Activated naive CD4-positive, alpha-beta T cell treated with anti-CD3 and anti-CD28 coated beads for 36 hours (primary cell): ENCODE results near the gene PTGES. TPM values are rescaled to one million over a fixed set of nuclear protein-coding genes. Genes with fewer than 3 reads are reported as not detected.
A peak's percentile ranks its signal among the peaks of the same experiment; 100 is the strongest.
"Not testable (repeated sequence)": the region's sequence is repeated elsewhere in the genome, so short reads cannot be mapped to it uniquely, and the experiment has no call there.

Experiments
- CTCF ChIA-PET: fragments of 350-600 bp; sonication (Branson Sonifier 250); formaldehyde crosslinking; loops from one replicate; lab custom pipeline; 2021; ENCODE audit warnings: antibody characterized with exemption; lab: Charles Lee
- DNase-seq: peaks from one replicate; pipeline ENCODE4 v3.0.0-alpha.2; 2020
- H3K27ac Mint-ChIP-seq: one replicate; pipeline ENCODE4 v1.8.0; 2021; ENCODE audit warnings: mild to moderate bottlenecking, mixed read lengths
- H3K27me3 Mint-ChIP-seq: one replicate; pipeline ENCODE4 v1.8.0; 2021; ENCODE audit warnings: low read depth, mixed read lengths
- H3K36me3 Mint-ChIP-seq: one replicate; pipeline ENCODE4 v1.8.0; 2021; ENCODE audit warnings: low read depth, mixed read lengths
- H3K4me1 Mint-ChIP-seq: one replicate; pipeline ENCODE4 v1.8.0; 2021; ENCODE audit warnings: low read depth, mixed read lengths
- H3K4me3 Mint-ChIP-seq: one replicate; pipeline ENCODE4 v1.8.0; 2021; ENCODE audit warnings: mild to moderate bottlenecking, moderate library complexity, mixed read lengths
- H3K9me3 Mint-ChIP-seq: one replicate; pipeline ENCODE4 v1.8.0; 2021; ENCODE audit warnings: mixed read lengths
- intact Hi-C: fragments of 100-400 bp; cut with micrococcal nuclease; formaldehyde crosslinking; loops from one replicate; pipeline ENCODE4 v1.15.1; 2023
- total RNA-seq, 2 experiments: library from RNA; stranded (reverse); gene quantifications; one replicate each; pipeline ENCODE4 v1.2.3, GENCODE V29; 2021

PTGES gene
- total RNA-seq, 2 experiments from 2014 or later: 0.31 to 0.44 TPM

- H3K4me3 Mint-ChIP-seq: no peak overlapping the region
- CTCF ChIA-PET: interaction anchor here (3.4 to 7.9 kb wide), 2 partner anchors 11 to 41 kb away, joined by 14 to 81 read pairs; no protein-coding TSS in a partner anchor
- H3K27me3 Mint-ChIP-seq: peaks cover 9% of the 10 kb centered on the region
- H3K36me3 Mint-ChIP-seq: no peaks in the 10 kb centered on the region
- no peak for DNase-seq
- H3K4me1 Mint-ChIP-seq: peaks cover 17% of the 10 kb centered on the region
- H3K27ac Mint-ChIP-seq: no peak overlapping the region
- H3K9me3 Mint-ChIP-seq: no peaks in the 10 kb centered on the region
- intact Hi-C loops: no loop called here
Observed at GRCh38 chr9:129779560-129780190, 26.8 kb upstream of the PTGES start.

- H3K4me1 Mint-ChIP-seq: peaks cover 13% of the 10 kb centered on the region
Observed at GRCh38 chr9:129778469-129778868, 25.6 kb upstream of the PTGES start.

GRCh38 chr9:129777769-129778130, 24.9 kb upstream of the PTGES start:
- no peaks in the 10 kb centered on the region for H3K36me3 Mint-ChIP-seq
- H3K9me3 Mint-ChIP-seq: no peaks in the 10 kb centered on the region
- intact Hi-C loops: no loop called here
- H3K27me3 Mint-ChIP-seq: peaks cover 9% of the 10 kb centered on the region
- no peak overlapping the region for H3K4me3 Mint-ChIP-seq
- DNase-seq: no peak
- H3K4me1 Mint-ChIP-seq: peaks cover 13% of the 10 kb centered on the region
- CTCF ChIA-PET: interaction anchor here (0.6 to 1.6 kb wide), 6 partner anchors 16 to 356 kb away, joined by 3 to 17 read pairs (median 4); no protein-coding TSS in a partner anchor
- no peak overlapping the region for H3K27ac Mint-ChIP-seq

More at GRCh38 chr9:129778469-129778868, 25.6 kb upstream of the PTGES start:
- intact Hi-C loops: no loop called here
- H3K4me3 Mint-ChIP-seq: no peak overlapping the region
- no peak for DNase-seq
- no peak overlapping the region for H3K27ac Mint-ChIP-seq
- no peaks in the 10 kb centered on the region for H3K36me3 Mint-ChIP-seq
- CTCF ChIA-PET: interaction anchor here (0.6 to 1.0 kb wide), 4 partner anchors 12 to 136 kb away, joined by 3 to 7 read pairs (median 4); no protein-coding TSS in a partner anchor
- H3K9me3 Mint-ChIP-seq: no peaks in the 10 kb centered on the region
- peaks cover 9% of the 10 kb centered on the region for H3K27me3 Mint-ChIP-seq

- Mint-ChIP-seq H3K4me3 (no peak overlapping the region), H3K27me3 (peaks cover 9% of the 10 kb centered on the region), H3K4me1 (peaks cover 13% of the 10 kb centered on the region), H3K9me3 (no peaks in the 10 kb centered on the region), H3K36me3 (no peaks in the 10 kb centered on the region), H3K27ac (no peak overlapping the region)
- intact Hi-C loops: no loop called here
- CTCF ChIA-PET: interaction anchor here (0.6 to 1.6 kb wide), 6 partner anchors 15 to 357 kb away, joined by 3 to 17 read pairs (median 4); no protein-coding TSS in a partner anchor
- DNase-seq: peak; percentile 92
Observed at GRCh38 chr9:129776938-129777768, 24.3 kb upstream of the PTGES start.

GRCh38 chr9:129776566-129776937, 23.7 kb upstream of the PTGES start:
- Mint-ChIP-seq H3K36me3 (no peaks in the 10 kb centered on the region), H3K9me3 (no peaks in the 10 kb centered on the region), H3K27me3 (peaks cover 9% of the 10 kb centered on the region), H3K4me1 (peaks cover 13% of the 10 kb centered on the region), H3K27ac (no peak overlapping the region), H3K4me3 (no peak overlapping the region)
- CTCF ChIA-PET: interaction anchor here (1.1 to 1.6 kb wide), 5 partner anchors 15 to 51 kb away, joined by 3 to 17 read pairs (median 4); no protein-coding TSS in a partner anchor
- DNase-seq: no peak
- intact Hi-C loops: no loop called here

GRCh38 chr9:129776096-129776495, 23.3 kb upstream of the PTGES start:
- not testable (repeated sequence) for H3K4me3 Mint-ChIP-seq, H3K27me3 Mint-ChIP-seq
- peaks cover 13% of the 10 kb centered on the region for H3K4me1 Mint-ChIP-seq

GRCh38 chr9:129775448-129775798, 22.6 kb upstream of the PTGES start:
- DNase-seq: no peak
- CTCF ChIA-PET: interaction anchor here (1.1 to 1.4 kb wide), 2 partner anchors 38 to 48 kb away, joined by 3 to 6 read pairs; no protein-coding TSS in a partner anchor
- Mint-ChIP-seq H3K36me3 (no peaks in the 10 kb centered on the region), H3K27me3 (peaks cover 9% of the 10 kb centered on the region), H3K4me1 (peaks cover 11% of the 10 kb centered on the region), H3K27ac (no peak overlapping the region), H3K4me3 (no peak overlapping the region), H3K9me3 (no peaks in the 10 kb centered on the region)
- intact Hi-C loops: no loop called here

More at GRCh38 chr9:129776096-129776495, 23.3 kb upstream of the PTGES start:
- H3K36me3 Mint-ChIP-seq, intact Hi-C loops, H3K9me3 Mint-ChIP-seq, DNase-seq, H3K27ac Mint-ChIP-seq: not testable (repeated sequence)
- CTCF ChIA-PET: interaction anchor here (1.1 kb wide), 1 partner anchor 39 kb away, joined by 3 read pairs; no protein-coding TSS in a partner anchor

GRCh38 chr9:129774791-129775447, 22.1 kb upstream of the PTGES start:
- DNase-seq: no peak
- Mint-ChIP-seq H3K36me3 (no peaks in the 10 kb centered on the region), H3K9me3 (no peaks in the 10 kb centered on the region), H3K27me3 (peaks cover 9% of the 10 kb centered on the region), H3K4me1 (peaks cover 11% of the 10 kb centered on the region), H3K27ac (no peak overlapping the region), H3K4me3 (no peak overlapping the region)
- intact Hi-C loops: no loop called here
- CTCF ChIA-PET: interaction anchor here (1.4 kb wide), 1 partner anchor 48 kb away, joined by 6 read pairs; no protein-coding TSS in a partner anchor

GRCh38 chr9:129773262-129774048, 20.6 kb upstream of the PTGES start:
- Mint-ChIP-seq H3K27me3 (peaks cover 9% of the 10 kb centered on the region), H3K36me3 (no peaks in the 10 kb centered on the region), H3K27ac (no peak overlapping the region), H3K4me1 (peaks cover 11% of the 10 kb centered on the region), H3K9me3 (no peaks in the 10 kb centered on the region), H3K4me3 (no peak overlapping the region)
- no peak for DNase-seq
- CTCF ChIA-PET: interaction anchor here (0.7 to 0.9 kb wide), 2 partner anchors 32 to 36 kb away, joined by 3 to 5 read pairs; no protein-coding TSS in a partner anchor
- intact Hi-C loops: no loop called here

- no peaks in the 10 kb centered on the region for H3K36me3 Mint-ChIP-seq
- no peaks in the 10 kb centered on the region for H3K4me1 Mint-ChIP-seq
- intact Hi-C loops: no loop called here
- H3K9me3 Mint-ChIP-seq: no peaks in the 10 kb centered on the region
- H3K27ac Mint-ChIP-seq: no peak overlapping the region
- CTCF ChIA-PET: no interaction called here
- DNase-seq: no peak
- no peaks in the 10 kb centered on the region for H3K27me3 Mint-ChIP-seq
- H3K4me3 Mint-ChIP-seq: no peak overlapping the region
Observed at GRCh38 chr9:129770741-129771140, 17.9 kb upstream of the PTGES start.

- no peaks in the 10 kb centered on the region for H3K4me1 Mint-ChIP-seq
- CTCF ChIA-PET: interaction anchor here (1.0 kb wide), 1 partner anchor 32 kb away, joined by 3 read pairs; no protein-coding TSS in a partner anchor
Observed at GRCh38 chr9:129769669-129770068, 16.8 kb upstream of the PTGES start.

More at GRCh38 chr9:129769669-129770068, 16.8 kb upstream of the PTGES start:
- Mint-ChIP-seq H3K36me3 (no peaks in the 10 kb centered on the region), H3K27me3 (no peaks in the 10 kb centered on the region), H3K9me3 (no peaks in the 10 kb centered on the region), H3K27ac (no peak overlapping the region), H3K4me3 (no peak overlapping the region)
- DNase-seq: no peak
- intact Hi-C loops: no loop called here
